Choroid plexus epithelial cell (primary cell): ENCODE data around the gene HSD11B1.

Experiments used
- DNase-seq: peaks from one replicate; pipeline ENCODE4 v3.0.0-alpha.2; 2010; ENCODE audit warnings: low read depth
- H3K4me3 ChIP-seq: 2 replicates; pipeline ENCODE4 v1.5.1; 2011; ENCODE audit warnings: low read depth, mild to moderate bottlenecking, control low read depth, low read length, moderate library complexity
- CTCF ChIP-seq: conservative IDR thresholded peaks from 2 replicates; pipeline ENCODE4 v1.5.1; 2011; ENCODE audit warnings: low read depth, mild to moderate bottlenecking, control low read depth, inconsistent platforms, low read length, moderate library complexity

The HSD11B1 gene

GRCh38 chr1:209742409-209743144 lies 37.9 kb downstream of the HSD11B1 start:
- TF ChIP-seq CTCF = no peak
- H3K4me3 ChIP-seq = no peak overlapping the region
- peak; percentile 87 for DNase-seq

- TF ChIP-seq CTCF = no peak
- H3K4me3 ChIP-seq = no peak overlapping the region
- peak; percentile 94 for DNase-seq
Observed at GRCh38 chr1:209743145-209743482, 38.5 kb downstream of the HSD11B1 start.

- H3K4me3 ChIP-seq = no peak overlapping the region
- TF ChIP-seq CTCF = no peak
- DNase-seq = peak; percentile 26
Observed at GRCh38 chr1:209746451-209747165, 42.0 kb downstream of the HSD11B1 start.

GRCh38 chr1:209747580-209748262 lies 43.1 kb downstream of the HSD11B1 start:
- peak; percentile 88 for TF ChIP-seq CTCF
- peak overlapping the region; percentile 30 for H3K4me3 ChIP-seq
- DNase-seq = peak; percentile 97

- TF ChIP-seq CTCF = no peak
- DNase-seq = no peak
- no peak overlapping the region for H3K4me3 ChIP-seq
Observed at GRCh38 chr1:209748620-209749019, 44.0 kb downstream of the HSD11B1 start.

GRCh38 chr1:209749205-209749604 lies 44.6 kb downstream of the HSD11B1 start:
- TF ChIP-seq CTCF = no peak
- no peak for DNase-seq
- no peak overlapping the region for H3K4me3 ChIP-seq
